Fibroblast of the conjunctiva (primary cell): ENCODE data around the gene IL4R.
"Not testable (repeated sequence)": the region's sequence is repeated elsewhere in the genome, so short reads cannot be mapped to it uniquely, and the experiment has no call there.

ENCODE experiments used
- DNase-seq: peaks from one replicate; pipeline ENCODE4 v3.0.0-alpha.2; 2010; ENCODE audit warnings: low read depth

The IL4R gene

DNA sequence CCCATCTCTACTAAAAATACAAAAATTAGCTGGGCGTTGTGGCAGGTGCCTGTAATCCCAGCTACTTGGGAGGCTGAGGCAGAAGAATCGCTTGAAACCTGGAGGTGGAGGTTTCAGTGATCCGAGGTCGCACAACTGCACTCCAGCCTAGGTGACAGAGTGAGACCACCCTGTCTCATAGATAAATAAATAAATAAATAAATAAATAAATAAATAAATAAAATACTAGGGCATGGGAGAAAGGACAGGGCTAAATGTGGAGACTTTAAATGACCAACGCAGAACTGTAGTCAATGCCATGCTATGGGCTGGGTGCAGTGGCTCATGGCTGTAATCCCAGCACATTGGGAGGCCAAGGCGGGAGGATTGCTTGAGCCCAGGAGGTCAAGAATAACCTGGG lies 25.5 kb upstream of the IL4R start:
- not testable (repeated sequence) for DNase-seq

DNA sequence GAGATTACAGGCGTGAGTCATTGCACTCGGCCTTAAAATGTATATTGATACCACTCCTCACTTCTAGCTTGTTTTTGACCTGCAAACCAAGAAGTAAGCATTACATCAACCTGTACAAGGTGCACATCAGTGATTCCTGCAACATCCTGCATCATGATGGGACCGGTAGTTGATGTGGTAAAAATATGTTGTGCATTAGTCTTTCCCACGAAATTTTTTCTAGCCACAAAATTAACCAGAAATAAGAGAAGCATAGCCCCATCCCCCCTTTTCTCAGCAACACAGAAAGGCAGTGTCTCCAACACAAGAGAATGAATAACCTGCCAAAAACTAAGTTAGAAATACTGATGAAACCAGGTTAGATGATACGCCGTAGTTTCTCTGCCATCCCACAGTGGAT lies 24.1 kb upstream of the IL4R start:
- DNase-seq: no peak

DNA sequence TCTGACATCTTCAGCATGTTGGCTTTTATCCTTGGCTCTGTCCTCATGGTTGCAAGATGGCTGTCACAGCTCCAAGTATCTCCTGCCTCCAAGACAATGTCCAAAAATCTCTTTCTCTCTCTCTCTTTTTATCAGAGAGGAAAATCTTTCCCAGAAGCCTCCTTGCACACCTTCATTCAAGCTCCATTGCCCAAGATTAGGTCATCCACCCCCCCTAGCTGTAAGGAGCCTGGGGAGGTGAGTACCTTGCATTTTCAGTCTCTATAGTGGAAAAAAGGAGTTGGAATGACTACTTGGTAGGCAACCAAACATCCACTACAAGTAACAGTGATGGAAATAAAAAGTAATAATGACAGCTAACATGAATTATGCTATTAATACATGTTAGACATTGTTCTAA lies 23.2 kb upstream of the IL4R start:
- no peak for DNase-seq

DNA sequence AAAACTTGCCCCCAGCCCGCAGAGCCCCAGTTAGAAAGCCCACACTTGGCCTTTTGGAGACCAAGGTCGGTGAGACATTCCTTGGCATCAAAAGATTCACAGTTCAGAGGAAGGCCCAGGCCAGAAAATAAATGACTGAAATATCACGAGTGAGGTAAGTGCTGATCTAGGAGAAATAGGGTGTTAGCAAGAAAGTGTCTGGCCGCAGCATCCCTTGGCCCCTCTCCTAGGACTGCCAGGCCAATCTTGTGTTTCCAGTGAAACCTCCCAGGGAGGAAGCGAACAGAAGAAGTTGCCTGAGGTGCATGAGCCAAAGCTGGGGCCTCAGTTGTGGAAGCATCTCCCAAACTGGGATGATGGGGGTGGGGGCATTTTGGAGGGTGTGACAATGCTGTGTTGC lies 22.7 kb upstream of the IL4R start:
- DNase-seq: no peak

DNA sequence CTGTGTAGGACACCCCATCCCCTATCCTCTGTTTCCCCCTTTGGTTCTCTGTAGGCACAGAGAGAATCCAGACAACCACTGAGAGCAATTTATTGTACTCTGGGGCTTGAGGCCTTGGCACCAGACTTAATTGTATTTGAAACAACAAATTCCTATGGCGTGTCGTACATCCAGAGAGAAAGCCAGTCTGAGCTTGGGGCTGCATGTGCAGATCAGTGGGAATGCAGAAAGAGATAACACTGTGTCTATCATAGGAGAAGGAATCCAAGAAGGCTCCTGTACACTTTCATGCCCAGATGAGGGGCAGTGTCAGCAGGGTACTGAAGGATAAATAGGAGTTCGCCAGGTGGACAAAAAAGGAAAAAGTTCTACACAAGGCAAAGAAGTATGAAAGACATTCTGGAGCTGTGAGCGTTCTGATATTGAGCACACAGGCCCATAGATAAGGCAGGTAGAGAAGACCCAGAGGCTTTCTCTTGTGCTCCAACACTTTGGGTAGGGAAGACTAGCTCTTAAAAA lies 22.0 kb upstream of the IL4R start:
- DNase-seq: no peak

DNA sequence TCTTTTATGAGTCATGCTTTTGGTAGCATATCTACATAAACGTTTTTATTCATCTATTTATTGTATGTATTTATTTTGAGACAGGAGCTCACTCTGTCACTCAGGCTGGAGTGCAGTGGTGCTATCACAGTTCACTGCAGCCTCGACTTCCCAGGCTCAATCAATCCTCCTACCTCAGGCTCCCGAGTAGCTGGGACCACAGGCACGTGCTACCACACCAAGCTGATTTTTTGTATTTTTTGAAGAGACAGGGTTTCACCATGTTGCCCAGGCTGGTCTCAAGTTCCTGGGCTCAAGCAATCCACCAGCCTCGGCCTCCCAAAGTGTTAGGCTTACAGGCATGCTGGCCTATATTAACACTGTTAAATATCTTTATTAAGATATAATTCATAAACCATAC lies 20.4 kb upstream of the IL4R start:
- DNase-seq: no peak

DNA sequence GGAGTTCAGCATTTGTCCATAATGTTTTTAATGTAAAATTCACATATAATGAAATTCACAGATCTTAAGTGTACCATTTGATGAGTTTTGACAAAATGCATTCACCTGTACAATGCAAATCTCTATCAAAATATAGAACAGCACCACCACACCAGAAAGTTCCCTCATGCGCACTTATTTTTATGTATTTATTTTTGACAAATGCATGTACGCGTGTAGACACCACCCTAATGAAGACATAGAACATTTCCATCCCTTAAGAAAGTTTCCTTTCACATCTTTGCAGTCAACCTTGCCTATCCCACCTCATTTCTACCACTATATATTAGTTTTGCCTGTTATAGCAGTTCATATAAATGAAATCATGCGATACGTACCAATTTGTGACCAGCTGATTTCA lies 15.6 kb upstream of the IL4R start:
- DNase-seq: no peak

DNA sequence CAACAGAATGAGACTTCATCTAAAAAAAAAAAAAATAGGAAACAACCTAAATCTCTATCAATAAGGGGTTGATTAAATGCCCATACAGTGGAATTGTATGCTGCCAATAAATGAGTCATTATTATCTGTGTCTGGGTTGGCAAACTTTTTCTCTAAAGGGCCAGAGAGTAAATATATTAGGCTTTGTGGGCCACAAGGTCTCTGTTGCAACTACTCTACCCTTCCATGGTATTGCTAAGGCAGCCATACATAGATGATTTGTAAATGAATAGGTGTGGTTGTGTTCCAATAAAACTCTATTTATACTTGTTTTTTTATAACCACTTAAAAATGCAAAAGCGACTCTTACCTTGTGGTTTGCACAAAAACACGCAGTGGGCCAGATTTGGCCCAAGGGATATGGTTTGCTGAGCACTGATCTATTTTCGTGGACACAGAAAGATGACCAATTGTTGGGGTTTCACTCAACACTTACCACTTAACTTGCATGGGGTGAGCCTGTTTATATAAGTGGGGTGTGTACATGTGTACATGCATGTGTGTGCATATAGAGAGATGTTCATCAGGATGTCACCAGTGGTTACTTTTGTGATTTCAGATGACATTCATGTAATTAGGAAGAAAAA lies 12.4 kb upstream of the IL4R start:
- no peak for DNase-seq

DNA sequence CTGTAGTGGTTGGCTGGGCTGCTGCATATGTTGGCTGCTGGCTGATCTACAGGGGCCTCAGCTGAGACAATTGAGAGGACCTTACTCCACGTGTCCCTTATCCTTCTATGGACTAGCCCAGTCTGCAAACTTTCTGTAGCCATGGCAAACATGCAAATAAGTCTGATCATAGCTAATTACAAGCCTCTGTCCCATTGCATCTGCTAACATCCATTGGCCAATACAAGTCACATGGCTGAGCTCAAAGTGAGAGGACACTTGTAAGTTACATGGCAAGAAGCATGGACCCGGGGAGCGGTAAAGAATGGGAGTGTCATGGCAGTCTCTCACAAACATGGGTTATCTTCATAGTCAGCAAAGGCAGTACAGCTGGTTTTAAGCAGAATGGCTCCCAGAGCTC lies 11.6 kb upstream of the IL4R start:
- DNase-seq: no peak

DNA sequence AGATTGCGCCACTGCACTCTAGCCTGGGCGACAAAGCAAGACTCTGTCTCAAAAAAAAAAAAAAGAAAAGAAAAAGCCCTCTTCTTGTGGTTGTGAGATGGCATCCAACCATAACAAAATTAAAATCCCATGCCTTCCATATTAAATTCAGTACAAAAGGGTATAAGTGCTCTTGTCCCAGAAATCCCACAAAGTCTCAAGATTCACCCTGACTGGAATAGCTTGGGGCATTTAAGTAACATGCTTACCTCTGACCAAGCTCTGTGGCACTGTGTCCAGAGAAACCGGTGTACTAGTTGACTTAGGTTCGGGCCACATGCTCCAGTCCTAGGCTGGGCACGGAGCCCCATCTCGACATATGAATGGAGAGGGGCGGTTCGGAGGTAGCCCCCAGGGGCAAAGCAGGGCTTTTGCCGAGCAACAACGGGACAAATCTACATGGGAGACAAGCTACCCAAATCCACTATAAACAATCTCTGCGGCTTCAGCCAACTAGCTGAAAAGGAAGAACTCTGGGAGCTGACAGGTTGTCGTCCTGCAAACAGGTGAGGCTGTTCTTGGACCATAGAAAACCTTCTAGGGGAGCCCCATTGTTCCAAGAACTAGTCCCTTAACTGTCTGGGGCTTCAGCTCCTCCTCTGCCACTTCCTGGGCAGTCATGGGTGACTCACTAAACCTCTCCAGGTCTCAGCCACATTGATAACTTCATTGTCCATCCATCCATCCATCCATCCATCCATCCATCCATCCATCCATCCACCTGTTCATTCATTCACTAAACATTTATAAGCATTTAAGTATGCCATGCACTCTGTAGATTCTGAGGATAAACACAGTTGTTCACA lies 10.3 kb upstream of the IL4R start:
- no peak for DNase-seq

DNA sequence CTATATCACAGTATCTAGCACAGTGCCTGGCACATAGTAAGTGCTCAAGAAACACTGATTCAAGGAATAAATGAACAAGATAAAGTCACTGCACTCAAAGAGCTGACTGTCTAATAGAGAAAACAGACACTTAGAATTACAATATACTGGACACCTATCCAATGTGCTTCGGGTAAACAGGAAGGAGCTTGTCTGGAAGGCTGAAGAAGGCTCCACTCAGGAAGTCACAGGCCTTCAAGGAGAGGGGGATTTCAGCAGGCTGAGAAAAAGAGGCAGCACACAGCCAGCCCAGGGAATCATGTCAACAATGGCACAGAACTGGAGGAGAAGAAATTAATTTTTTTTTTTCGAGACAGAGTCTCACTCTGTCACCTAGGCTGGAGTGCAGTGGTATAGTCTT lies 9.7 kb upstream of the IL4R start:
- no peak for DNase-seq

DNA sequence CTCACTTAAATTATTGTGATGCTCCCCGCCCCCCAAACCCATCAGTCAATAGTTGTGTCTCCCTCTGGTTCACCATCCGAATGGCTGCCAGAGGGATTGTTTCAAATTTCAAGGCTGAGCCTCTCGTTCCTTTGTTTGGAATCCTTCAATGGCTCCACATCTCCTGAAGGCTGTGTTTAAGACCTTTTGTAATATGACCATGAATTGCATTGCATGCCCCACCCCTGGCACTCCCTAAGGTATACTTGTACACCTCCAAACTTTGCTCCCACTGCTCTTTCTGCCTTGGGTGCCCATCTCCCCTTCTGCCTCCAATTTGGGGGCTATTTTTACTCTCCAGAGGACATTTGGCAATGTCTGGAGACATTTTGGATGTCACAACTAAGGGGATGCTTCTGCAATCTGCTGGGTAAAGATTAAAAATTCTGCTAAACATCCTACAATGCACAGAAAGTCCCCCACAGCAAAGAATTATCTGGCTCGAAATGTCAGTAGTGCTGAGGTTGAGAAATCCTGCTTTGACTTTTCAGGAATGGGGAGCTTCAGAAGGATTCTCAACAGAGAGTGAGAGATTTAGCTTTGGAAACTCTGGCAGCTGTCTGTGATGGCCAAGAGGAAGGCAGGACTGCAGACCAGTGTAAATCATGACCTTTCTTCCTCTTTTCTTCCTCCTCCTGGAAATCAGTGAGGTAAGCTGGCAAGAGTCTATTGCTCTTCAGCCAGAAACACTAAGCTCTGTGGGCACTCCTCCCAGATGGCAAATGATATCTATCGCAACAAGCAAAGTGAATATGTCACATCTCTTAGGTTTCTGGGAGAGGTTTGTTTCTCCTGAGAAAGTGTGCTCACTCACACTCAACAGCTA lies 8.7 kb upstream of the IL4R start:
- no peak for DNase-seq

DNA sequence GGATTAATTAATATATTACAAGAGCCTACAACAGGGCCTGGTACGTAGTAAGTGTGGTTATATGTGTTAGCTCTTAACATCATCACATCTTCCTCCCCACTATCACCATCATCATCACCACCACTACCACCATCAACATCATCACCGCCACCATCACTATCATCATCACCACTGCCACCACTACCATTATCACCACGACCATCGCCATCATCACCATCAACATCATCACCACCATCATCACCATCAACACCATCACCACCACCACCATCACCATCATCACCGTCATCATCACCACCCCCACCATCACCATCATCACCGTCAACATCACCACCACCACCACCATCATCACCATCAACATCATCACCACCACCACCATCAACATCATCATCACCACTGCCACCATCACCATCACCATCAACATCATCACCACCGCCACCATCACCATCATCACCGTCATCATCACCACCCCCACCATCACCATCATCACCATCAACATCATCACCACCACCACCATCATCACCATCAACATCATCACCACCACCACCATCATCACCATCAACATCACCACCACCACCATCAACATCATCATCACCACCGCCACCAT lies 7.8 kb upstream of the IL4R start:
- no peak for DNase-seq

DNA sequence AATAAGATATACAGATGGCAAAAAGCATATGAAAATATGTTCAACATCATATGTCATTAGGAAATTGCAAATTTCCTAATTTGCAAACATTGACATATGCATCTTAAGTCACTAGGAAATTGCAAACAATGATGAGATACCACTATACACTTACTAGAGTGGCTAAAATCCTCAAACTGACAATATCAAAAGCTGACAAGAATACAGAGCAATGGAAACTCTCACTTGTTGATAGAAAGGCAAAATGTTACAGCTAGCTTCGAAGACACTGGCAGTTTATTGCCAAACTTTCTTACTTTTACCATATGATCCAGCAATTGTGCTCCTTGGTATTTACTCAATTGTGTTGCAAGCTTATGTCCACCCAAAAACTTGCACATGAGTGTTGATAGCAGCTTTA lies 5.0 kb upstream of the IL4R start:
- no peak for DNase-seq

DNA sequence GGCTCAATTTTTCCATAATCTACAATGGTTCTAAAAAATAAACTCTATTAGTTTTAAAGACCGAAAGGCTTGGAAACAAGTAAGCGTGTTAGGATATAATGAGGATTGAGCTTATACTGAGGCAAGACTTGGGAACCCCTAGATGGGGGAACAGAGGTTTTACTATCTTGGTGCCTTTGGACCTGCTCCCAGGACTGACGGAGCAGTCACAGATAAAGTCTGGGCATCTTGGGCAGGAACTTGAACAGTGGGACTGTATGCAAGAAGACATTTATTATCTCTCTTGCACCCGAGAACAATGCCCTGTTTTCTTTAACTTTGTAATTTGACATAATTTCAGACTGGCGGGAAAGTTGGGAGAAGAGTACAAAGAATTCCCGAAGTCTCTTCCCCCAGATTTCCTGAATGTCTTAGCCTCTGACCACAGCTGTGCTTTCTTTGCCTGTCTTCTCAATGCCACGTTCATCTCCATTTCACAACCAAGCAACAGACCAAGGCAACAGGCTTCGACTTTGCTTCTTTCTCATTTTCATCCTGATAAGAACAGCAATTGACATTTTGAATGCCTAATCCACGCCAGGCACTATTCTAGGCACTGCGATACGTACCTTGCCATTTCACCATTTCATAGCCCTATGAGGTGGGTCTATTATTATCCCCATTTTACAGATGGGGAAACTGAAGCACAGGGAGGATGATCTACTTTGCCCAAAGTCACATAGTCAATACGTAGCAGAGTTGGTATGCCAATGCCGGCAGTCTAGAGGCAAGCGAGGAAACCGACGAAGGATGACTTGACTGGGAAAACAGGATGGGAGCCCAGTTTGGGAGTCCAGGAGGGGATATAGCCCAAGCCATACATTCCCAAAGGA lies 3.0 kb upstream of the IL4R start:
- DNase-seq: no peak

DNA sequence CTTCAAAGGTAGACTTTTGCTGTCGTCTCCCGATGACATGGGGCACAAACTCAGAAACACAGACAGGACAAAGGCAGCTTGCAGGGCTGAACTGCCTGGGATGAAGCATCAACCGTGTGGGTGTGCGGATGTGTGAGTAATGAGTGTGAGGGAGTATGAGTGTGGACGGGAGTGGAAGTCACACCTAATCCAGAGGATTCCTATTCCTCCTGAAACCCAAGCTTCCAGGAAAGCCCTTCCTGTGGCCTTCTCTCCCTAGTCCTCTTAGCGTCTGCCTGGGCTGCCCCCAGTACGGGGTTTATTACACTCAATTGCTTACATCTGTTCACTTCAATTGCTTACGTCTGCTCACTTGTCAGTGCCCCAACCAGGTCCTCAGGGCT lies 2.3 kb upstream of the IL4R start:
- no peak for DNase-seq

DNA sequence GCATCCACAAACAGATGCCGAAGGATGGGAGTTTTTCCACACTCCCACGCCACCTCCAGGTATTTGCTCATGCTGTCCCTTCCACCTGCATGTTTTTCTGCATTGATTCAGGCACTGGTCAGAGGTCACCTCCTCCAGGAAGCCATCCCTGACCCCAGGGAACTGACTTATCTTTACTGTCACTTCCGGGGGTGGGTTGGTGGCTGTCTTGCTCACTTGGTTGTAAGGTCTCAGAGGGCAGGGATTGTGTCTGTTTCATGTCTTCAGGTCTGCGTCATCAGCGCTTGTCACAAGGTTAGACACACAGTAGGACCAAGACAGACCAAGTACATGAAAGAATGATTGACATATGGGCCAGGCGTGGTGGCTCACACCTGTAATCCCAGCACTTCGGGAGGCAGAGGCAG lies 1.9 kb upstream of the IL4R start:
- no peak for DNase-seq

DNA sequence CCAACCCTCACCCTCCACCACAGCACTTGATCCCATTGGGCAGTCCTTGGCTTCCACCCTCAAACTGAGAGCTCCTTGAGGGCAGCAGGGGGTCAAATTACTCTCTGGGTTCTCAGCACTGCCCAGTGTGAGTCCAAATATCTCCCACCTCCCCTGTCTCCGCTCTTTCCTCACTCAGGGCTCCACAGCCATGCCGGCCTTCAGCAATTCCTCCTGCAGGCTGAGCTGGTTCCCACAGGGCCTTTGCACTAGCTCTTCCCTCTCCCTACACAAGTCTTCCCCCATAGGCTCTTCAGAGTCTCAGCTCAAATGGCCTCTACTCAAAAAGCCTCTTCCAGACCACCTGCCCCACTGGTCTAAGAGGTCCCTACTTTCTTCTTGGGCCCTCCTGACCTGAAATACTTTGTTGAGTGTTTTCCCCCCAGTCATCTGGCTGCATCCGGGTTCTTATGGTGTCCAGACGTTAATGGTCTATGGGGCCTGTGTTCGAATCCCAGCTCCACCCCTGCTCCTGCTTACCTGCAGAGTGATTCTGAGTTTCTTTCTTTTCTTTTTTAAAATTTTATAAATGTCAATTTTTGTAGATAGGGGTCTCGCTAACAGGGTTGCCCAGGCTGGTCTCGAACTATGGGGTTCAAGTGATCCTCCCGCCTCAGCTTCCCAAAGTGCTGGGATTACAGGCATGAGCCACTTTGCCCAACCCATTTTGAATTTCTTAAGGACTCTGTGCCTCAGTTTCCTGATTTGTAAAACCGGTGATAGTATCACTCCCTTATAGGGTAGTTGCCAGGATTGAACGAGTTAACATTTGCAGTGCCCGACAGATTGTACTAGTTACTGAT lies 973 bp upstream of the IL4R start:
- DNase-seq: no peak

DNA sequence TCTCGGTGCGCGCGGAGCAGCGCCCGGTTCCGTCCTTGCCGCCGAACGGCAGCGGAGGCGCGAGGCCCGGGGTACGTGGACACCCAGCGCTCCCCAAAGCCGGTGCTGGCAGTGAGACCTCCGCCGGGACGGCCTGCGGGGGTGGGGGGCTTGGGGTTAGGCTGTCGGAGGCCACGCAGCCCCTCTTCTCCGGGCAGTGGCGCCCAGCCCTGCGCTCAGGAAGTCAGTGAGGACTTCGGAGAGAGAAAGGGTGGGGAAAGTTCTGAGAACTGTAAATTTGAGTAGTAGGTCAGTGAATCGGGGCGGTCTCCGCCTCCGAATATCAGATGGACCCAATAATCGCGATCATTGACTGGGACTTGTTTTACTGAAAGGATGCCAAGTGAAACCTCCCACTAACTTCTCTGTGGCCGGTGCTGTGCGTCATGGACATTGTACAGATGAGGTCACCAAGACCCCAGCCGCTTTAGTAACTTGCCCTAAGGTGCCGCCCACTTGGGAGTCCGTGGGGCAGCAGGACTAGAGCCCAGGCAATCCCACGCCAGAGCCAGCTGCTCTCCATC lies 468 bp downstream of the IL4R start:
- DNase-seq: peak; percentile 67

DNA sequence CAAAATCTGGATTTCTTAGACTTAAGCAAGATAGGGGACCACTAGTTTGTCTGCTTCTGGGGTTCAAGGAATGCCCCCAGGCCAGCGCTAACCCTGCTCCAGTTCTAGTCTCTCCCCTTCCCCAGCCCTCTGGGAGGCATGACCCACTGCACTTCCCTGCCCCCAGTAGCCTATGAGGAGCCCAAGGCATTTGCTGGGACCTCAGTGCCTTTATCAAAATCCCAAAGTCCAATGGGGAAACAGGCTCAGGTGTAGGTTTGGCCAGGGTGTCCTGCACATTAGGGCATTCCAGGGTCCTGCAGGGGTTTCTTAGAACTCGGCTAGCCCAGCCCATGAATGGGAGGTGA lies 1.2 kb downstream of the IL4R start:
- no peak for DNase-seq
